NCI-H2107 treated with DMSO at 0.1 percent for 48 hours (cell line): ENCODE data around the gene TREM2.
"Not testable (repeated sequence)": the region's sequence is repeated elsewhere in the genome, so short reads cannot be mapped to it uniquely, and the experiment has no call there.

Experiments
- DNase-seq: peaks from one replicate; lab custom pipeline; 2025; ENCODE audit not compliant: unreplicated experiment; lab: John Stamatoyannopoulos, UW

TREM2 gene

DNA sequence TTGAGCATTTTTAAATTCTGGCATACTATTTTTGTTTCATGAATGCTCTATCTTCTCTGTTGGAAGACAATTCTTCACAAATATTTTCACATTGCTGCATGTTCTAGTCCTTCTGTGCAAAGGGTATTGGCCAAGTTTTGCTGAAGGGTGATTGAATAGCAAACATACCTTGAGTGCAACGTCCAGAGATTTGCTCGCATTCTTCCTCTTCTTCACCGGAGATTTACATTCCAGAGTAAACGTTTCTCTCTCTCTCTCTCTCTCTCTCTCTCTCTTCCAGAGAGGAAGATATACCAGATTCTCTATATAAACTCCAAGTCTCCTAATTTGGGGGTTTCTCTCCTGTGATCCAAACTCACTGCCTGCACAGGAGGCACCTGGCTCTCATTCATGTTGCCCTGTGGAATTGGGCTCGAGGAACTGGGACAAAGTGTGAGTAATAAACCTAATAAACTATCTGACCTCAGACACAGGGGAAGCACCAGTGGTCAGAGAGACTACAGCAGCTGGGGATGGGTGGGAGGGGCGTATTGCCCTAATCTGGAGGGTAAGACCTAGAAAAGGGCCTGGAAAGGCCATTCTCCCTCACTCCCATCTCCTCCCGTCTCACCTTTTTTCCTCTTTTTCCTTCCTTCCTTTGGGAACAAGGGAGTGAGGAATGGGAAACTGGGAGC, 7.6 kb downstream of the TREM2 start:
- DNase-seq: no peak

DNA sequence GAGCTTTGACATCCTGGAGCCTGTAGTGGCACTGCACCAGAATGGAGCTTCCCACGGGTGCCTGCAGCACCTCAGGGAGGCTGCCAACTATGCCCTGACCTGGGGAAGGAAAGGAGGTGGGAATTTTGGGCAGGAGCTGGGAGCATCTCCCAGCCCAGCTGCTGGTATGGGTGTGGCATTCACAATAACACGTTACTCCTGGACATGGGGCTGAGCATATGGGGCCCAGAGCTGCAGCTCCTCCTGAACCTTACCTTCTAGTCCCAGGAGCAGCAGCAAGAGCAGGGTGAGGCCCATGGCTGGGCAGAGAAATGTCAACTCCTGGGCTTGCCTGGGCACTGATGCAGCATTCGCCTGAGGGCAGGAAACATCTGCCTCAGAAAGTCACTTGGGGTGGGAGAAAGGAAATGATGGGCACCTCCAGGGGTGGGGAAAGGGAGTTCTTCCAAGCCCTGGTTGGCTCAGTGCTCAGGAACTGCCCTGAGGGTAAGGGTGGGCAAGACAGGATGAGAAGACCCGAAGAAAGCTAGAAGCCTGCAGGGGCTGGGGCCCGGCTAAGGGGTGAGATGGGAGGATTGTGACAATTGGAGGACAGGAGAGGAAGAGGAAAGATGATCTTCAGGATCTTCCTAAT, 8.8 kb downstream of the TREM2 start, which contains the start of gene TREML1:
Gene TREML1, minus strand, starts transcription at position 356 of the 634 bp plus-strand sequence. Its CDS starts 59 bp downstream, at position 297.
- DNase-seq: no peak

DNA sequence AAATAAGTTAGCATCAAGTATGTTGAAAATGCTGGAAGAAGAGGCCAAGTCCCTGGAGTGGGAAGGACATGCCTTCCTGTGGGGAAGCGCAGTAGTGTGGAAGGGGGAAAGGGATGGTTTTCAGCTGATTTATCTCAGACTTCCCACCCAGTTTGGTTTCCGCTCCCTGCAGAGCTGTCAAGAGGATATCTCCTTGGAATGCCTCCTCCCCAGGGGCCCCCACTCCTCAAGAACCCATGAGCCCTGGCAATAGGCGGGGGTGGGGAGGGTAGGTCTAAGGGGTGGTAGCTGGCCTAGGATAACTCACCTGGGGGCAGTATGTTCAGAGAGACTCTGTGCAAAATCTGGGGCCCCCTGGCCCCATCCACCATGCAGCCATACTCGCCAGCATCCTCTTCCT, 9.5 kb downstream of the TREM2 start:
- no peak for DNase-seq

DNA sequence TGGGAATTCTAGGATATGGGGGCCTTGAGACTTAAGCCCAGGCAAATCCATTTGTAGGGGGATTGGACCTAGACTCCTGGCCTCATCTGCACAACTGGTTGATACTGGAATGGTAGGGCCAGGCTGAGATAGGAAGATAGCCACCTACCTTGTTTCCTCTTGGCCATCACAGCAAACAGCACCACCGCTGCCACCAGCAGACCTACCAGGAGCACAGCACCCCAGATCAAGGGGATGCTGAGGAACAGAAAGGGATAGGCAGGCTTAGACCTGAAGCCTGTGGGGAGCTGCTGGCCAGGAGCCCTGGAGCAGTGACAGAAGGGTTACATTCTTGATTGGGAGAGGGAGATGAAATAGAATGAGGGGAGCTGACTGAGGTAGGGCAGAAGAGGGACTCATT, 12.2 kb downstream of the TREM2 start:
- DNase-seq: no peak

DNA sequence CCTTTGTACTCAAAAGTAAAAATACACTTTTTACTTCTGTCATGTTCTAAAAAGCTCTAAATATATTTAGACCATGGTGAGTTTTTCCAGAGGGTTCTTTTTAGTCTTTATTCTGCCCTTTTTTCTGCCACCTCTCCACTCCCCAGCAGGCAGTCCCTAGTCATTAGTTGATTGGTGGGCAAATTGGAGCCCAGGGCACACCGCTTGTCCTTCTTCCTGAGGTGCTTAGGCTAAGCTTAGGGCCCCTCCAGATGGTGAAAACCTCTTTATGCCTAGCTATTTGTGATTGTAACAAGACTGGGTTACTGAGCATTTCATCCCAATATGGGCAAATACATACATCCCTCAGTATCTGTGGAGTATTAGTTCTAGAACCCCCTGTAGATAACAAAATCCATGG, 15.0 kb downstream of the TREM2 start:
- DNase-seq: no peak

DNA sequence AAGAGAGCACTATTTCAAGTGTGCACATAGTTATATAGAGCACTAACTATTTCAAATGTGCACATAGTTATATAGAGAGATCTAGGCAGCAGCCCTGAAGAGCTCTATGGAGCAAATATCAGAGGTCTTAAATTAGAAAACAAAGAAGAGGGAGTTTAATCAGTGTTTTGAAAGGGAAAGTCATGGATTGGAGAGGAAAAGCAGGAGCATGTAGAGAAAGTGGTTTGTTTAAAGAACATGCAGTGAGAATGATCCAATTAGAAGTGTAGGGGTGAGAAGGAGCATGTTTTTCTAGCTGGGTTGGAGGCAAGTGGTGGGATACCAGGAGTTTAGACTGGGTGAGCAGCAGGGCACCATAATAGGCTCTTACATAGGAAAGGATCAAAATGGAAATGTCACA, 26.0 kb downstream of the TREM2 start:
- no peak for DNase-seq

DNA sequence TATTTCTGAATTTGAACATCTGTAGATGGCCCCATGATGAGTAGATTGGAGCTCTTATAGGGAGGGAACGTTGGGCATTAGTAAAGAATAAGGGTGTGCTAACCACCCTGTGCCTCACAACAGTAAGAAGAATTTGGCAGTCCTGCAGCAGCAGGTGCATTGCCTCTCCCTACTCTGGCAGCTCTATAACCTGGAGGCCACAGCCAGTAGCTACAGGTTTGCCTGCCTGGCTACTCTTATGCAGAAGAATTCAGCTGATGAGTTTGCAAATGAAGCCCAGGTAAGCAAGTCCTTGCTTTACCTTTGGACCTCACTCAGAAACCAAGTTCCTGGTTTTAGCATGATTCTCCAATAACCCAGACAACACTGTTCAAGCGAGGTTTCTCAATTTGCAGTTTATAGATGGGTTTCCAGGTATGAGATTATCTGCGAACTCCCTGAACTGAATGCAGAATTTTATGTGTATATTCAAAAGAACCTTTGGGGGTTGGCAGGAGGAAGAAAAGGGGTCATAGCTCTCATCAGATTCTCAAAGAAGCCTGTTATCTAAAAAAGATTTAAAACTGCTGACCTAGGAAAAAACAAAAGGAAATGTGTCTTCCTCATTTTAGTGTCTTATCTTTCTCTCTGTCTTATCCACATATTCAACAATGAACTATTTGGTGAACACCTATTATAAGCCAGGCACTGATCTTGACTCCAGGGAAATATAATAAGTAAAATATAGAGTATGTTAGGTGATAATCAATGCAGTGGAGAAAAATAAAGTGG, 27.7 kb downstream of the TREM2 start:
- DNase-seq: no peak

DNA sequence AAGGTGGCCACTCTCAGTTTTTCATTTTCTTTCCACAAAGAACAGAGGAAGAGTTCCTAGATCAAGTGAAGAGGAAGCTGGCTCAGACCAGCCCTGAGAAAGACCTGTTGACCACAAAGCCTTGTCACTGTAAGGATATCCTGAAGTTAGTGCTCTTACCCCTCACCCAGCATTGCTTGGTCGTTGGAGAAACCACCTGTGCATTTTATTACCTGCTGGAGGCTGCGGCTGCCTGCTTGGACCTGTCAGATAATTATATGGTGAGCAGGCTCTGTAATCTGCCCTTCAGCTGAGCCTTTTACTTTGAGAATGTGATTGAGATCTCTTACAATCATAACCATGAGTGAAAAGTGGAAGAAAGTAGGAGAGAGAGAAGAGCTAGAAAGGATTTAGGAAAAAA, 30.7 kb downstream of the TREM2 start:
- peak; percentile 2 for DNase-seq

DNA sequence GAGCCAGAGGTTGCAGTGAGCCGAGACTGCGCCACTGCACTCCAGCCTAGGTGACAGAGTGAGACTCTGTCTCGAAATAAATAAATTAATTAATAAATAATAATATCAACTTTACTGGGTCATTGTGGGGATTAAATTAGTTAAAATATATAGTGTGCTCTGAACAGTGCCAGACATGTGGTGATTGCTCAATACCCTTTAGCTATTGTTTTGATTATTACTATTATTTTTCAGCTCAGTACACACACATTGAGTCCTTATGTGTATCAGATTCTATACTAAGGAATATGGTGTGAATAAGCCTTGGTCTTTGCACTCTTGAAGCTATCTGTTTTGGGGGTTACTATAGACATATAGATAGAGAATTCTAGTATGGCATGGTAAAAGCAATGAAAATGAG, 37.6 kb downstream of the TREM2 start:
- no peak for DNase-seq

DNA sequence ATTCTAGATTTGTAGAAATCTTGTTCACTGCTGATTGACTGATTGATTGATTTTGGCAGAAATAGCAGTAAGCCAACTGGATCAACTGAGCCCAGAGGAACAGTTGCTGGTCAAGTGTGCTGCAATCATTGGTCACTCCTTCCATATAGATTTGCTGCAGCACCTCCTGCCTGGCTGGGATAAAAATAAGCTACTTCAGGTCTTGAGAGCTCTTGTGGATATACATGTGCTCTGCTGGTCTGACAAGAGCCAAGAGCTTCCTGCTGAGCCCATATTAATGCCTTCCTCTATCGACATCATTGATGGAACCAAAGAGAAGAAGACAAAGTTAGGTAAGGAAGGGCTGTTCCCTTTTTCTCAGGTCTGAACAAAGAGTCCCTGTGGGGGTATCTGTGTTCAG, 40.0 kb downstream of the TREM2 start:
- no peak for DNase-seq

DNA sequence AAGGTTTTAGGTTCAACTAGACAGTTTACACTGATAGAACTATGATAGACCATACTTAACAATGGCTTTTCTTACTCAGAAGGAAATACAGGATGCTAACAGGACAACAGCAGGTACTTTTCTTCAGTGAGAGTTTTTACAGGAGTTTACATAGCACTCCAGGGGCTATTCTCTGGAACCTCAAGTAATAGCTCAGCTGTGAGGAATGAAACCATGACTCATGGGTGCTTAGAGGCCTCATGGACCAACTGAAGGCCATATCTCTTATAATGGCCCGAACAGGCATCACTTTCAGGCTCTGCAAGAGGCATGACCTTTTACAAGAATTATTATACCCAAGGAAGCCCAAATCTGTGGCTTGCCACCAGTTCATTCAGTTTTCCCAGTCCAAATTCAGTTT, 40.5 kb downstream of the TREM2 start:
- DNase-seq: no peak

DNA sequence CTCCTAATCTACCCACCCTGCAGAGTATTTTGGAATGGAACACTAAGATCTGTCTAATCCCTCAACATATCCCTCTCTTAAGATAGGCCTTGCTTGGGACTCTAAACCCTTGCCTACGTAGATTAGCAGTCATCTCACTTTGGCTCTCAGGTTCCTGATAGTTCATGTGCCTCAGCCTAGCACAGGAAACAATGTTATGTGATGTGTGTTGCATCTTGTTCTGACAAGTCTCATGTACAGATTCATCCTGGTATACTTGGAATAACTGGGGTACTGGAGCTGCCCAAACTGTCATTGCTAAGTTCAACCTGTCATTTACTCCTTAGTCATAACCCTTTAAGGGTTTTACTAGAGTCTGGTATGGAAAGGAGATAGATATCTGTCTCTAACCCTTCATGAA, 42.9 kb downstream of the TREM2 start:
- no peak for DNase-seq

DNA sequence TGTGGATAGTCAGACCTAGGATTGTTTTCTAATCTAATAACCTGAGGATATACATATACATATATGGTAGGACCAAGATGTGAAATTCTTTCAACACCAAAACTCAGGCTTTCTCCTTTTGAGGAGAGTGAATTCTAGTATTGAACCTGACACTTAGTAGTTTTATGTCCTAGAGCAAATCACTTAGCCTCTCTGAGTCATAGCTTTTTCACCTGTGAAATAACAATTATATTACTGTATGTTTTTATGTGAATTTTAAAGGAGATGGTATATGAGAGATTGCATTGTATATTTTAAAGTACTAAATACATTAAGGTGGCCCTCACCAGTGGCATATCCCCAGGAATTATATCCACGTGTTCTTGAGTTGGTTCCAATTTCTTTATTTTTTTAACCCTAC, 43.4 kb downstream of the TREM2 start:
- no peak for DNase-seq

DNA sequence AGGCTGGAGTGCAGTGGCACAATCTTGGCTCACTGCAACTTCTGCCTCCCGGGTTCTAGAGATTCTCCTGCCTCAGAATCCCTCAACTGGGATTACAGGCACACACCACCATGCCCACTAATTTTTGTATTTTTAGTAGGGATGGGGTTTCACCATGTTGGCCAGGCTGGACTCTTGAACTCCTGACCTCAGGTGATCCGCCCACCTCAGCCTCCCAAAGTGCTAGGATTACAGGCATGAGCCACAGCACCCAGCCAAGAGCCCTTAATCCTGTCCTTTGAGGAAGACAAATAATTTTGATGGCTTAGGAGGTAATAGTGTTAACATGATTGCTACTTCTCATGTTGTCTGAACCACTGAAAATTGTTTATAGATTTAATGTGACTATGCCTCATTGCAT, 47.9 kb downstream of the TREM2 start:
- not testable (repeated sequence) for DNase-seq

DNA sequence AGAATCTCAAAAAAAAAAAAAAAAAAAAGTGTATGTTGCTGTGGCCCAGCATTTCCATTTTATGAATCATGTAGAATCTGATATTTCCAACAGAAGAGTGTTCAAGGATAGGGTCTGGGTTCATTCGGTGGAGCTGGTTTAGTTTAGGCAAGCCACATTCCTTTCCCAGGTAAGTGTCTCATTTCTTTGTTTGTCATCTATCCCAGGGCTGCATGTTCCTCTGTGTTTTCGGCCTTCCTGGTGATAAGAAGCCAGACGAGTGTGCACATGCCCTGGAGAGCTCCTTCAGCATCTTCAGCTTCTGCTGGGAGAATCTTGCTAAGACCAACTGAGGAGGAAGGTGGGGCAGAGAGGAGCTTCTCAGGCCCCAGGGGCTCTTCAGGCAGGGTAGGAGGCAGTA, 51.9 kb downstream of the TREM2 start:
- DNase-seq: no peak
